Transverse colon (tissue), 4 donors: ENCODE data around the gene STMN1. TPM values are rescaled to one million over a fixed set of nuclear protein-coding genes. Genes with fewer than 3 reads are reported as not detected.

Experiments used
- DNase-seq: peaks from one replicate; pipeline ENCODE4 v3.0.0-alpha.2; 2019
- H3K27ac ChIP-seq, 4 donors: fragments of 200-600 bp; sonication (generic); 2 replicates each; pipeline ENCODE4 v1.5.1; 2016 to 2018; ENCODE audit warnings: inconsistent platforms in 4 of 4
- H3K27me3 ChIP-seq: fragments of 200-600 bp; sonication (generic); 2 replicates; pipeline ENCODE4 v1.5.1; 2017; ENCODE audit warnings: inconsistent platforms
- H3K36me3 ChIP-seq, 4 donors: fragments of 200-600 bp; sonication (generic); 2 replicates each; pipeline ENCODE4 v1.5.1; 2017 to 2019; ENCODE audit warnings: inconsistent platforms in 4 of 4
- H3K4me1 ChIP-seq, 4 donors: fragments of 200-600 bp; sonication (generic); 2 replicates each; pipeline ENCODE4 v1.5.1; 2017 to 2020; ENCODE audit warnings: inconsistent platforms in 4 of 4
- H3K4me3 ChIP-seq, 4 donors: fragments of 200-600 bp; sonication (generic); 1 replicate in 1 of 4; 2 replicates in 3 of 4; pipeline versions ENCODE4 v1.5.1 to v1.6.1; 2017 to 2019; ENCODE audit warnings: inconsistent platforms in 4 of 4
- H3K9me3 ChIP-seq, 2 donors: fragments of 200-600 bp; sonication (generic); 2 replicates each; pipeline ENCODE4 v1.5.1; 2017 to 2019; ENCODE audit warnings: inconsistent platforms in 2 of 2
- CTCF ChIP-seq, 5 experiments: fragments of 200-600 bp in 3 of 5; fragments of 450-650 bp in 2 of 5; sonication (generic) in 3 of 5; IDR thresholded peaks; 1 replicate in 2 of 5; 2 replicates in 3 of 5; pipeline ENCODE4 v1.5.1; 2016 to 2017; ENCODE audit warnings: antibody characterized with exemption in 5 of 5, inconsistent platforms in 3 of 5, mild to moderate bottlenecking in 2 of 5, moderate library complexity in 1 of 5
- EP300 ChIP-seq: sonication (generic); formaldehyde crosslinking; IDR thresholded peaks from one replicate; pipeline ENCODE4 v1.6.1; 2017; ENCODE audit warnings: antibody characterized with exemption, low read depth
- POLR2A ChIP-seq: fragments of 450-650 bp; IDR thresholded peaks from one replicate; pipeline ENCODE4 v1.6.1; 2016; ENCODE audit warnings: antibody characterized with exemption, mild to moderate bottlenecking, moderate library complexity
- POLR2AphosphoS5 ChIP-seq, 3 donors: sonication (generic); formaldehyde crosslinking; IDR thresholded peaks; one replicate each; pipeline ENCODE4 v1.6.1; 2016; ENCODE audit warnings: antibody characterized with exemption in 3 of 3
- WGBS, 2 donors: methylation state at CpG; one replicate each; pipeline ENCODE4 v1.1.5; 2018; ENCODE audit warnings: low coverage in 1 of 2; 5-methylcytosine and 5-hydroxymethylcytosine counted together
- in situ Hi-C, 4 donors: fragments of 200-750 bp; cut with MboI; loops; one replicate each; pipeline versions ENCODE4 v1.15.0 to v1.15.1; 2017; ENCODE audit warnings: low sequenced_read_pairs in 3 of 4, low pct_ligation_motif_present in 1 of 4, low pct_unique_long_range_greater_than_20kb in 1 of 4
- intact Hi-C: fragments of 100-400 bp; cut with DNase I; formaldehyde crosslinking; loops from one replicate; pipeline ENCODE4 v1.15.1; 2023; ENCODE audit warnings: low total_unique reads
- total RNA-seq, 4 donors: library from RNA; depleted of rRNA; stranded (reverse); fragments of >200 nt; gene quantifications; one replicate each; pipeline ENCODE4 v1.1.0, GENCODE V29; 2016

Gene STMN1
- total RNA-seq, 4 donors from 2014 or later = 6.4 to 24.3 (median 16.5) TPM

DNA sequence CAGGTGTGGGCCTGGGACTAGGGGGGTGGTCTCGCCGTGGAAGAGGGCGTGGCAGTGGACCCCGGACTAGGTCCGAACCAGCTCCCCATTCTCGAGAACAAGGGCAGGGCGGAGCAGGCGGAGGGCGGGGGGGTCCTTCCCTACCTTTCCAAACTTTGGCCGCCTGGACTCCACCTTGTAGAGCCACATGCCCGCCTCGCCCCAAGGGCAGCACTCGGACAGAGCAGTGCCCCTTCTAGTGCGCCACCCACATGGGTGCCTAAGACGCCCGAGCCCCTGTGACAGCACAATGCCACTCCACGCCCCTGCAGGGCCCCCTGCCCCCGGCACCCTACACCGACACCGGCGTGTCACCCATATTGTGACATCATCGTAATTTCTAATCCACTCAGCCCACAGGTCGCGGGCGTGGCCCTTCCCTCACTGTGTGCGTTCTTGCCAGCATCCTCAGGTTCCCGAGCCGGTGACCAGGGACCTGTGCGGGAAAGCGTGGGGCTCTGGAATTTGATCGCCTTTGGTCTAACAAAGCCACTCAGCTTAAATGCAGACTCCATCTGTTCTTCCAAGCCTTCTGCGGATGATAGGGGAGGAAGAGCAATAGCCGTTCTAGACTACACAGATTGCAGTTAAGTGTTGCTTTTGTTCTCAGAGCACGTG lies 553 bp upstream of the STMN1 start:
- Histone ChIP-seq H3K9me3 (no peaks in the 10 kb centered on the region), H3K36me3 (no peaks in the 10 kb centered on the region), H3K27ac (peak overlapping the region; percentile 2 to 82 (median 24)), H3K27me3 (no peaks in the 10 kb centered on the region), H3K4me1 (peaks cover 11 to 32% (median 16%) of the 10 kb centered on the region in 4 donors), H3K4me3 (peak overlapping the region in 3 of 4 donors; percentile 54 to 83 (median 82))
- intact Hi-C loops (no loop called here), in situ Hi-C loops (no loop called here)
- WGBS, 2 donors = 17 to 57% methylated on average over 1 to 28 of the region's 34 CpGs
- TF ChIP-seq POLR2AphosphoS5 (IDR thresholded peaks at IDR 0.05) (no peak), CTCF (IDR thresholded peaks at IDR 0.05) (no peak), POLR2A (no peak), EP300 (no peak)
- DNase-seq = peak; percentile 32

DNA sequence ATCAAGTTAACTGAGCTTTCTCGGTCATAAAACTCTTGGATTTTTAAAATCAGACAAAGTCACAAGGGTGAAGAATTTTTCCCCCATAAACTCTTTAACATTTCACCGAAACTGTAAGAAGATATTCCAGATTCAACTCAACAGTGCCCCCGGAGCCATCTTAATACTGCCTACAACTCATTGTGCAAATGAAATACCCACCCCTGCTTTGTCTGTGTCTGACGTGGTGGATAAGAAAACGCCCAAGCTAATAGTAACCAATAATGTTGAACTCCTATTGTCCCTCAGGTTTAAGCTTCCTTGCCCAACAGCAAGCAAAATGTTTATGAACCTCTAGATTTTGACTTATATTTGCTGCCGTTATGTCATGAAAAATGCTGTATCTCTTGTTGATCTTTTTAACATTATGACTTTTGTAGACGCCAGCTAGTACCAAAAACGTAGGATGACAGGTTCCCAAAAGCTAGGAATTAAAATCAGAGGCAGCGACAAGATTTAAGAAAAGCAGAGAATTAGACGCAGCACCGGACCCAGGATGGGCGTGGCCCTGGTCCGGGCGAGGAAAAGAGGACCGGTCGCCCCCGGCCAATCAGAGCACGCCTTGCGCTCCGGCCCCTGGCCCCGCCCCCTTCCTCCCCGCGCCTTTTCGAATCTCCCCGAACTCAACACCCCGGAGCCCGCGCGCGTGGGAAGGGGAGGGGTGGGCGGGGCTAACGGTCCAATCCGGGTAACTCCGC lies 1.1 kb downstream of the STMN1 start:
- no peak for TF ChIP-seq POLR2AphosphoS5 (IDR thresholded peaks at IDR 0.05)
- no peak for TF ChIP-seq POLR2A
- no peak for TF ChIP-seq EP300
- TF ChIP-seq CTCF (IDR thresholded peaks at IDR 0.05) = no peak
- H3K9me3 ChIP-seq = no peaks in the 10 kb centered on the region
- H3K4me3 ChIP-seq = peak overlapping the region; percentile 40 to 83 (median 68)
- WGBS, 2 donors = 2 to 4% methylated on average over 14 to 29 of the region's 34 CpGs
- DNase-seq = peak; percentile 95
- in situ Hi-C loops (no loop called here), intact Hi-C loops (no loop called here)
- peaks cover 0 to 2% (median 0%) of the 10 kb centered on the region in 4 donors for H3K36me3 ChIP-seq
- H3K27me3 ChIP-seq = no peaks in the 10 kb centered on the region
- H3K27ac ChIP-seq = peak overlapping the region; percentile 60 to 82 (median 68)
- peaks cover 11 to 32% (median 16%) of the 10 kb centered on the region in 4 donors for H3K4me1 ChIP-seq

- in situ Hi-C loops (no loop called here), intact Hi-C loops (no loop called here)
- Histone ChIP-seq H3K4me1 (peaks cover 11 to 32% (median 16%) of the 10 kb centered on the region in 4 donors), H3K36me3 (peaks cover 0 to 8% (median 0%) of the 10 kb centered on the region in 4 donors), H3K27me3 (no peaks in the 10 kb centered on the region), H3K27ac (no peak overlapping the region), H3K4me3 (no peak overlapping the region), H3K9me3 (no peaks in the 10 kb centered on the region)
- no peak for TF ChIP-seq EP300
- no peak for TF ChIP-seq POLR2A
- TF ChIP-seq CTCF (IDR thresholded peaks at IDR 0.05) = no peak
- TF ChIP-seq POLR2AphosphoS5 (IDR thresholded peaks at IDR 0.05) = no peak
- DNase-seq = no peak
- 77% methylated on average over 3 of the region's 3 CpGs; no CpG with 5 or more reads in 1 of the 2 donors for WGBS, 2 donors
Observed at GRCh38 chr1:25903986-25904385, 2.2 kb downstream of the STMN1 start.

- WGBS, 2 donors = 76 to 85% methylated on average over 3 of the region's 3 CpGs
- Histone ChIP-seq H3K27me3 (no peaks in the 10 kb centered on the region), H3K9me3 (no peaks in the 10 kb centered on the region), H3K36me3 (peaks cover 0 to 8% (median 0%) of the 10 kb centered on the region in 4 donors), H3K27ac (no peak overlapping the region), H3K4me3 (no peak overlapping the region), H3K4me1 (peaks cover 11 to 32% (median 16%) of the 10 kb centered on the region in 4 donors)
- in situ Hi-C loops = no loop called here
- TF ChIP-seq POLR2A (no peak), EP300 (no peak), POLR2AphosphoS5 (IDR thresholded peaks at IDR 0.05) (no peak), CTCF (IDR thresholded peaks at IDR 0.05) (no peak)
- DNase-seq = no peak
- intact Hi-C loops = no loop called here
Observed at GRCh38 chr1:25902462-25902861, 3.8 kb downstream of the STMN1 start.
